Breast epithelium (tissue), 3 donors: ENCODE results near the gene CCDC92.

ENCODE experiments used
- POLR2A ChIP-seq: fragments of 450-650 bp; IDR thresholded peaks from one replicate; pipeline ENCODE4 v1.6.1; 2016; ENCODE audit warnings: antibody characterized with exemption, mild to moderate bottlenecking, moderate library complexity
- POLR2AphosphoS5 ChIP-seq, 3 donors: sonication (generic); formaldehyde crosslinking; IDR thresholded peaks; one replicate each; pipeline ENCODE4 v1.6.1; 2017; ENCODE audit warnings: antibody characterized with exemption in 3 of 3
- TF ChIP-seq, protein P1 (sequence below), 3 donors: fragments of 450-650 bp; IDR thresholded peaks; one replicate each; pipeline ENCODE4 v1.5.1; 2016 to 2017; ENCODE audit warnings: antibody characterized with exemption in 3 of 3, mild to moderate bottlenecking in 3 of 3, moderate library complexity in 3 of 3

DNA sequence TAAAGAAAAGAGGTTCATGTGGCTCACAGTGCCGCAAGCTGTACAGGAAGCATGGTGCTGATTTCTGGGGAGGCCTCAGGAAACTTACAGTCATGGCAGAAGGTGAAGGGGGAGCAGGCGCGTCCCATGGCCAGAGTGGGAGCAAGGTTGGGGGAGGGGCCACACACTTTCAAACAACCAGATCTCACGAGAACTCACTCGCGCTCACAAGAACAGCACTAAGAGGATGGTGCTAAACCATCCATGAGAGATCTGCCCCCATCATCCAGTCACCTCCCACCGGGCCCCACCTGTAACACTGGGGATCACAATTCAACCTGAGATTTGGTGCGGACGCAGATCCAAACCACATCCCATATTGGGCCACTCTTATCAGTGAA is 80.5 kb downstream of the CCDC92 start:
- TF ChIP-seq, protein P1, sequence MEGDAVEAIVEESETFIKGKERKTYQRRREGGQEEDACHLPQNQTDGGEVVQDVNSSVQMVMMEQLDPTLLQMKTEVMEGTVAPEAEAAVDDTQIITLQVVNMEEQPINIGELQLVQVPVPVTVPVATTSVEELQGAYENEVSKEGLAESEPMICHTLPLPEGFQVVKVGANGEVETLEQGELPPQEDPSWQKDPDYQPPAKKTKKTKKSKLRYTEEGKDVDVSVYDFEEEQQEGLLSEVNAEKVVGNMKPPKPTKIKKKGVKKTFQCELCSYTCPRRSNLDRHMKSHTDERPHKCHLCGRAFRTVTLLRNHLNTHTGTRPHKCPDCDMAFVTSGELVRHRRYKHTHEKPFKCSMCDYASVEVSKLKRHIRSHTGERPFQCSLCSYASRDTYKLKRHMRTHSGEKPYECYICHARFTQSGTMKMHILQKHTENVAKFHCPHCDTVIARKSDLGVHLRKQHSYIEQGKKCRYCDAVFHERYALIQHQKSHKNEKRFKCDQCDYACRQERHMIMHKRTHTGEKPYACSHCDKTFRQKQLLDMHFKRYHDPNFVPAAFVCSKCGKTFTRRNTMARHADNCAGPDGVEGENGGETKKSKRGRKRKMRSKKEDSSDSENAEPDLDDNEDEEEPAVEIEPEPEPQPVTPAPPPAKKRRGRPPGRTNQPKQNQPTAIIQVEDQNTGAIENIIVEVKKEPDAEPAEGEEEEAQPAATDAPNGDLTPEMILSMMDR (IDR thresholded peaks at IDR 0.05), result no peak
- no peak for TF ChIP-seq POLR2A
- TF ChIP-seq POLR2AphosphoS5 (IDR thresholded peaks at IDR 0.05), result no peak
